Measurements from ENCODE around the gene SBF2.

The SBF2 gene

GRCh38 chr11:9755561-9756185 lies 538.3 kb downstream of the SBF2 start:
- peaks cover 8% of the 10 kb centered on the region; the same call in 1 of the 2 replicates for H3K36me3 ChIP-seq (ENCODE audit: low read depth)
- H3K27me3 ChIP-seq (ENCODE audit: insufficient read depth, poor library complexity, severe bottlenecking), result no peaks in the 10 kb centered on the region
- H3K4me1 ChIP-seq (ENCODE audit: insufficient read depth, poor library complexity, severe bottlenecking), result peaks cover 48% of the 10 kb centered on the region
- TF ChIP-seq, protein P1, sequence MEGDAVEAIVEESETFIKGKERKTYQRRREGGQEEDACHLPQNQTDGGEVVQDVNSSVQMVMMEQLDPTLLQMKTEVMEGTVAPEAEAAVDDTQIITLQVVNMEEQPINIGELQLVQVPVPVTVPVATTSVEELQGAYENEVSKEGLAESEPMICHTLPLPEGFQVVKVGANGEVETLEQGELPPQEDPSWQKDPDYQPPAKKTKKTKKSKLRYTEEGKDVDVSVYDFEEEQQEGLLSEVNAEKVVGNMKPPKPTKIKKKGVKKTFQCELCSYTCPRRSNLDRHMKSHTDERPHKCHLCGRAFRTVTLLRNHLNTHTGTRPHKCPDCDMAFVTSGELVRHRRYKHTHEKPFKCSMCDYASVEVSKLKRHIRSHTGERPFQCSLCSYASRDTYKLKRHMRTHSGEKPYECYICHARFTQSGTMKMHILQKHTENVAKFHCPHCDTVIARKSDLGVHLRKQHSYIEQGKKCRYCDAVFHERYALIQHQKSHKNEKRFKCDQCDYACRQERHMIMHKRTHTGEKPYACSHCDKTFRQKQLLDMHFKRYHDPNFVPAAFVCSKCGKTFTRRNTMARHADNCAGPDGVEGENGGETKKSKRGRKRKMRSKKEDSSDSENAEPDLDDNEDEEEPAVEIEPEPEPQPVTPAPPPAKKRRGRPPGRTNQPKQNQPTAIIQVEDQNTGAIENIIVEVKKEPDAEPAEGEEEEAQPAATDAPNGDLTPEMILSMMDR (IDR thresholded peaks at IDR 0.05; ENCODE audit: poor library complexity, severe bottlenecking), result no peak
- no peaks in the 10 kb centered on the region for H3K9me3 ChIP-seq (ENCODE audit: severe bottlenecking)
- no peak overlapping the region for H3K4me3 ChIP-seq (ENCODE audit: severe bottlenecking)
- peak overlapping the region; percentile 4 for H3K27ac ChIP-seq (ENCODE audit: poor library complexity, severe bottlenecking)
- DNase-seq (ENCODE audit: low spot score) (no peak), ATAC-seq (ENCODE audit: low read depth) (no peak)

DNA sequence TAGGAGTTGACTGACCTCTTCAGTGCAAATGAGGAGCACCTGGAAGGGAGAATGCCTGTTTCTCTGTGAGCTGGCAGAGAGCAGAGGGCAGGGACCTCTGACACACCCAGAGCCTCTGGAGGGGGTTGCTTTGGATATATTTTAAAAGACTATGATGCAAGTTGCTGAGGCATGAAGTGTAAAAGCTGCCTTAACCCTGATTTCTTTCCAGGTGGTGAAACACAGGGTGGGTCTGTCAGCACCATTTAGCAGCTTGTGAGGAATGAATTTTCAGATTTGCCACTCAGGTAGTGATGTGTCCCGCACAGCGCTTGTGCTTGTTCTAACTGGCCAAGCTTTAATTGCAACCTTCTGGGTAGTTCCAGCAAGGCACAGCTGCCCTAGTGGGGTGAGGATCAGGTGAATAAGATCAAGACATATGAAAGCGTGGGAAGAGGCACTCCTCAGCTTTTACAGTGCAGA lies 540.0 kb downstream of the SBF2 start:
- peak overlapping the region; percentile 59 for H3K27ac ChIP-seq (ENCODE audit: poor library complexity, severe bottlenecking)
- H3K4me3 ChIP-seq (ENCODE audit: severe bottlenecking), result no peak overlapping the region
- H3K27me3 ChIP-seq (ENCODE audit: insufficient read depth, poor library complexity, severe bottlenecking), result no peaks in the 10 kb centered on the region
- peaks cover 37% of the 10 kb centered on the region for H3K4me1 ChIP-seq (ENCODE audit: insufficient read depth, poor library complexity, severe bottlenecking)
- no peaks in the 10 kb centered on the region for H3K9me3 ChIP-seq (ENCODE audit: severe bottlenecking)
- H3K36me3 ChIP-seq (ENCODE audit: low read depth), result peaks cover 16% of the 10 kb centered on the region; the same call in 1 of the 2 replicates
- no peak for DNase-seq (ENCODE audit: low spot score)
- ATAC-seq (ENCODE audit: low read depth), result peak; percentile 45
- TF ChIP-seq, protein P1 (IDR thresholded peaks at IDR 0.05; ENCODE audit: poor library complexity, severe bottlenecking), result peak; percentile 33

GRCh38 chr11:9753021-9753420 lies 541.0 kb downstream of the SBF2 start:
- DNase-seq (ENCODE audit: low spot score) (no peak), ATAC-seq (ENCODE audit: low read depth) (no peak)
- H3K27ac ChIP-seq (ENCODE audit: poor library complexity, severe bottlenecking), result peak overlapping the region; percentile 59
- TF ChIP-seq, protein P1 (IDR thresholded peaks at IDR 0.05; ENCODE audit: poor library complexity, severe bottlenecking), result no peak
- H3K4me3 ChIP-seq (ENCODE audit: severe bottlenecking), result no peak overlapping the region
- peaks cover 34% of the 10 kb centered on the region for H3K4me1 ChIP-seq (ENCODE audit: insufficient read depth, poor library complexity, severe bottlenecking)
- no peaks in the 10 kb centered on the region for H3K27me3 ChIP-seq (ENCODE audit: insufficient read depth, poor library complexity, severe bottlenecking)
- peaks cover 26% of the 10 kb centered on the region for H3K36me3 ChIP-seq (ENCODE audit: low read depth)
- no peaks in the 10 kb centered on the region for H3K9me3 ChIP-seq (ENCODE audit: severe bottlenecking)

DNA sequence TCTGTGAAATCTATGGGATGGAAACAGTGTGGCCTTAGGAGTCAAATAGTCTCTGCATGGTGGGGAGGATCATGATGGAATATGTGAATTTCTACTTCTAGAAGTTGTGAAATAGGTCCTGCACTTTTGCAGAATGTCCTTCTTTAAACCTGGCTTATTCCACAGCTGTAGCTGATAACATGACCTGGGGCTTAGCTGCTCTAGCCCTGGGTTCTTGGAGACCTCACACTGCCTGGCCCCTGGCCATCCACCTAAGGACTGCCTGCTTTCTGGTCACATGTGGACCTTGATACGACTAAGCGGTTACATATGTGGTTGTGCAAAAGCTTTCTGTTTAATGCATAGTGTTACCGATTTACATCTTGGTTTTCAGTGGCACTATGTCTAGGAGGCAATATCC lies 541.9 kb downstream of the SBF2 start:
- peaks cover 28% of the 10 kb centered on the region for H3K36me3 ChIP-seq (ENCODE audit: low read depth)
- DNase-seq (ENCODE audit: low spot score), result no peak

More for the DNA sequence above, 541.9 kb downstream of the SBF2 start:
- peak overlapping the region; percentile 59 for H3K27ac ChIP-seq (ENCODE audit: poor library complexity, severe bottlenecking)
- H3K9me3 ChIP-seq (ENCODE audit: severe bottlenecking), result no peaks in the 10 kb centered on the region
- H3K27me3 ChIP-seq (ENCODE audit: insufficient read depth, poor library complexity, severe bottlenecking), result no peaks in the 10 kb centered on the region
- no peak overlapping the region for H3K4me3 ChIP-seq (ENCODE audit: severe bottlenecking)
- H3K4me1 ChIP-seq (ENCODE audit: insufficient read depth, poor library complexity, severe bottlenecking), result peaks cover 31% of the 10 kb centered on the region
- no peak for ATAC-seq (ENCODE audit: low read depth)
- TF ChIP-seq, protein P1 (IDR thresholded peaks at IDR 0.05; ENCODE audit: poor library complexity, severe bottlenecking), result no peak
